Glutamatergic neuron (in vitro differentiated cells): Measurements from ENCODE around the gene SCRN1. TPM values are rescaled to one million over a fixed set of nuclear protein-coding genes. Genes with fewer than 3 reads are reported as not detected.

Source experiments
- DNase-seq: peaks from one replicate; pipeline ENCODE4 v3.0.0; 2022
- H3K27ac Mint-ChIP-seq: one replicate; pipeline ENCODE4 v1.8.0; 2020; ENCODE audit warnings: mild to moderate bottlenecking, mixed read lengths, inconsistent platforms; ENCODE audit not compliant: unreplicated experiment
- H3K27me3 Mint-ChIP-seq: one replicate; pipeline ENCODE4 v1.8.0; 2020; ENCODE audit warnings: mild to moderate bottlenecking, moderate library complexity, mixed read lengths, inconsistent platforms; ENCODE audit not compliant: unreplicated experiment
- H3K36me3 Mint-ChIP-seq: one replicate; pipeline ENCODE4 v1.8.0; 2020; ENCODE audit warnings: mild to moderate bottlenecking, mixed read lengths, inconsistent platforms; ENCODE audit not compliant: unreplicated experiment
- H3K4me1 Mint-ChIP-seq: one replicate; pipeline ENCODE4 v1.8.0; 2020; ENCODE audit warnings: mild to moderate bottlenecking, low read depth, mixed read lengths, inconsistent platforms; ENCODE audit not compliant: unreplicated experiment
- H3K4me3 Mint-ChIP-seq: one replicate; pipeline ENCODE4 v1.8.0; 2020; ENCODE audit warnings: mild to moderate bottlenecking, mixed read lengths, inconsistent platforms; ENCODE audit not compliant: unreplicated experiment
- H3K9me3 Mint-ChIP-seq: one replicate; pipeline ENCODE4 v1.8.0; 2020; ENCODE audit warnings: mild to moderate bottlenecking, moderate library complexity, mixed read lengths, inconsistent platforms; ENCODE audit not compliant: unreplicated experiment
- CTCF ChIP-seq: fragments of 200-600 bp; sonication (generic); IDR thresholded peaks from one replicate; pipeline ENCODE4 v1.5.0; 2021; ENCODE audit not compliant: partially characterized antibody, unreplicated experiment
- total RNA-seq: library from RNA; stranded (reverse); fragmentation: NEBNext Ultra II Directional; extraction: Animal tissue kit (Norgen Biotek cat#: 25700); gene quantifications from one replicate; pipeline ENCODE4 v1.2.1, GENCODE V29; 2021; ENCODE audit not compliant: unreplicated experiment

The SCRN1 gene
- total RNA-seq, 1 donor from 2014 or later: 168 TPM

GRCh38 chr7:29972315-29972669 lies 17.3 kb downstream of the SCRN1 start:
- no peak overlapping the region for H3K4me3 Mint-ChIP-seq
- no peak overlapping the region for H3K27ac Mint-ChIP-seq
- DNase-seq: no peak
- peaks cover 4% of the 10 kb centered on the region for H3K36me3 Mint-ChIP-seq
- TF ChIP-seq CTCF: no peak
- H3K4me1 Mint-ChIP-seq: peaks cover 24% of the 10 kb centered on the region
- H3K9me3 Mint-ChIP-seq: peaks cover 7% of the 10 kb centered on the region
- H3K27me3 Mint-ChIP-seq: peaks cover 2% of the 10 kb centered on the region

DNA sequence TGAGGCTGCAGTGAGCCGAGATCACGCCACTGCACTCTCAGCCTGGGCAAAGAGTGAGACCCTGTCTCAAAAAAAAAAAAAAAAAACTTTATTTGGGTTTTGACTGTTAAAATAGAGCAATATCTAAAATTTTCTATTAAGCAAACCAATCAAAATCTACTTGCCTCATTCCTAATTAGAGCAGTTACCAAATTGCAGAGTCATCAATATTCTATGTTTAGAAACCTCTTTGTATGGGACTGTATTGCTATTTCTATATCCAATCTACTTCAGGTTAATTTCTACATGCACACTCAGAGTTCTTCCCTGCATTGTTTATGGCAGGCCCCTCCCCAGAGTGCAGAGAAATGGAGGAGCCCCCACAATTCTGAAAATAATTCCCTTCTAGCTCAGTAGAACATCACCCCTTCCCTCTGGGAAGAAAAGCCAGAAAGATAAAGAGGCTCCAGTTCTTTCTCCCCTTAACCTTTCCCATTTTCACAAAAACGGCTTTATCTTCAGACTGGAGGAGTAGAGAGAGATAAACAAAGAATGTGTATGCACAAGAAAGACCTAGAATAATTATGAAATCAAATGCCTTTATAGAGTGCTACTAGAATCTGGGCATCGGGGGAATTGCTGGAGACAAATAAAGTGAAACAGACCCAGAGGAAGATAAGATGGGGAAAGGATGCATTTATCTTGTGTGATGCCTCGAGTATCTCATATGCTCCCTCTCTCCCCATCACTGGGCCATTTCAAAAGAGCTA lies 17.9 kb downstream of the SCRN1 start:
- Mint-ChIP-seq H3K4me3 (no peak overlapping the region), H3K36me3 (peaks cover 8% of the 10 kb centered on the region), H3K9me3 (peaks cover 7% of the 10 kb centered on the region), H3K27ac (no peak overlapping the region), H3K4me1 (peaks cover 25% of the 10 kb centered on the region), H3K27me3 (peaks cover 3% of the 10 kb centered on the region)
- DNase-seq: no peak
- TF ChIP-seq CTCF: no peak

DNA sequence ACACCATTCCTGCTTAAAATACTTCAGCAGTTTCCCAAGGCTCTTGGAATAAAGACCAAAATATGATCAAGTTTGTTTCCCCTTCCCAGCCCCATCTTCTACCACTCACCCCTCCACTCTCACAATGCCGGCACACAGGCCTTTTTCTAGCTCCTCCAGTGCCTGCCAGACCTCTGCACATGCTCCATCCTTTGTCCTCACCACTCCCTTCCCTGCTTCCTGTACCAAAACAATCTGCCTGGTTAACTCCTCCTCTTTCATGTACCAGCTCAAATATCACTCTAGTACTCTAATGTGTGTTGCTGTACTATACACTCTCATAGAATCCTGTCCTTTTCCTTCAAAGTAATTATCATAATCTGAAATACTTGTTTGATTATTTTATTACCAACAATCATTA lies 19.4 kb downstream of the SCRN1 start:
- no peak for DNase-seq
- H3K27me3 Mint-ChIP-seq: peaks cover 1% of the 10 kb centered on the region
- peaks cover 38% of the 10 kb centered on the region for H3K4me1 Mint-ChIP-seq
- TF ChIP-seq CTCF: no peak
- H3K4me3 Mint-ChIP-seq: peak overlapping the region; percentile 37
- H3K9me3 Mint-ChIP-seq: peaks cover 10% of the 10 kb centered on the region
- peak overlapping the region; percentile 59 for H3K27ac Mint-ChIP-seq
- peaks cover 18% of the 10 kb centered on the region for H3K36me3 Mint-ChIP-seq

- Mint-ChIP-seq H3K9me3 (peaks cover 10% of the 10 kb centered on the region), H3K27ac (peak overlapping the region; percentile 59), H3K27me3 (peaks cover 1% of the 10 kb centered on the region), H3K36me3 (peaks cover 18% of the 10 kb centered on the region), H3K4me1 (peaks cover 42% of the 10 kb centered on the region), H3K4me3 (peak overlapping the region; percentile 26)
- no peak for DNase-seq
- TF ChIP-seq CTCF: no peak
Observed at GRCh38 chr7:29969738-29970137, 19.9 kb downstream of the SCRN1 start.

- Mint-ChIP-seq H3K4me1 (peaks cover 42% of the 10 kb centered on the region), H3K36me3 (peaks cover 18% of the 10 kb centered on the region), H3K9me3 (peaks cover 10% of the 10 kb centered on the region), H3K27me3 (peaks cover 1% of the 10 kb centered on the region), H3K27ac (peak overlapping the region; percentile 29), H3K4me3 (peak overlapping the region; percentile 39)
- no peak for TF ChIP-seq CTCF
- no peak for DNase-seq
Observed at GRCh38 chr7:29968683-29969395, 20.8 kb downstream of the SCRN1 start.
